Measurements from ENCODE around the gene MRS2. TPM values are rescaled to one million over a fixed set of nuclear protein-coding genes. Genes with fewer than 3 reads are reported as not detected.

Gene MRS2, protein sequence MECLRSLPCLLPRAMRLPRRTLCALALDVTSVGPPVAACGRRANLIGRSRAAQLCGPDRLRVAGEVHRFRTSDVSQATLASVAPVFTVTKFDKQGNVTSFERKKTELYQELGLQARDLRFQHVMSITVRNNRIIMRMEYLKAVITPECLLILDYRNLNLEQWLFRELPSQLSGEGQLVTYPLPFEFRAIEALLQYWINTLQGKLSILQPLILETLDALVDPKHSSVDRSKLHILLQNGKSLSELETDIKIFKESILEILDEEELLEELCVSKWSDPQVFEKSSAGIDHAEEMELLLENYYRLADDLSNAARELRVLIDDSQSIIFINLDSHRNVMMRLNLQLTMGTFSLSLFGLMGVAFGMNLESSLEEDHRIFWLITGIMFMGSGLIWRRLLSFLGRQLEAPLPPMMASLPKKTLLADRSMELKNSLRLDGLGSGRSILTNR
- 10 to 100 TPM; 20.8 to 30.5 (median 27.4) TPM for total RNA-seq

DNA sequence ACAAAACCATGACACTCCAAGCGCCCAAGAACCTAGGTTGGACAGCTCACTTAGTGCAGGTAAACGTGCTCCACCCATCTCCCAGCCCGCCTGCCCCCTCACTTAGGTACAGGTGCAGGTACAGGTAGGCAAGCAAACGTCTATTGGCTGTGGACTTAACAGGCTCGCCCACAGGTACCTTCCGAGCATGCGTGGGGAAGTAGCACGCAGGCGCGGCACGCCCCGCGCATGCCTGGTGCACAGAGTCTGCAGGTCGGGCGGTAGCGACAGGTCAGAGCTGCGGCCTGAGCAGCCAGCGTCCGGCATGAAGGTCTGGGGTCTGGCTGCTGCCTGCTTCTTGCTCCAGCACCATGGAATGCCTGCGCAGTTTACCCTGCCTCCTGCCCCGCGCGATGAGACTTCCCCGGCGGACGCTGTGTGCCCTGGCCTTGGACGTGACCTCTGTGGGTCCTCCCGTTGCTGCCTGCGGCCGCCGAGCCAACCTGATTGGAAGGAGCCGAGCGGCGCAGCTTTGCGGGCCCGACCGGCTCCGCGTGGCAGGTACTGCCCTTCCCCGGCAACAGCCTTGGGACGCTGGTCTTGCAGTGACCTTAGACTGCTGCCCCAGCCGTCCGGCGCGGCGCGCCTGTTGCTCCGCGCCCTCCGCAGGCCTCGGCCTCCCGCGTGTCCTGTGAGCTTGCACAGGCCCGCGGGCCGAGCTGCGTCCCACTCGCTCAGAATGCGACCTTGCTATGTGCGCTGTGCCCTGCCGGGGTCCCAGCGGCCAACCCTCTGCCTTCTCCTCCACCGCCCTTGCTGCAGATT lies at the start of gene MRS2:
MRS2 (plus strand) TSS at position 240 of the 804 bp plus-strand sequence; CDS start at position 351, 111 bp downstream.
- H3K27me3 ChIP-seq = no peaks in the 10 kb centered on the region
- no peaks in the 10 kb centered on the region for H3K9me3 ChIP-seq
- peak; percentile 83 to 85 for TF ChIP-seq POLR2A (IDR thresholded peaks at IDR 0.05)
- TF ChIP-seq CTCF (IDR thresholded peaks at IDR 0.05) = no peak
- H3K27ac ChIP-seq = peak within 1 kb of the TSS; percentile 63 to 83 (median 71)
- H3K4me3 ChIP-seq = peak within 1 kb of the TSS; percentile 72 to 99 (median 86)
- H3K36me3 ChIP-seq = peaks cover 0 to 9% (median 0%) of the 10 kb centered on the region in 3 donors
- H3K4me1 ChIP-seq = peaks cover 0 to 14% (median 4%) of the 10 kb centered on the region in 4 donors
- peak; percentile 79 to 95 (median 91) for DNase-seq

DNA sequence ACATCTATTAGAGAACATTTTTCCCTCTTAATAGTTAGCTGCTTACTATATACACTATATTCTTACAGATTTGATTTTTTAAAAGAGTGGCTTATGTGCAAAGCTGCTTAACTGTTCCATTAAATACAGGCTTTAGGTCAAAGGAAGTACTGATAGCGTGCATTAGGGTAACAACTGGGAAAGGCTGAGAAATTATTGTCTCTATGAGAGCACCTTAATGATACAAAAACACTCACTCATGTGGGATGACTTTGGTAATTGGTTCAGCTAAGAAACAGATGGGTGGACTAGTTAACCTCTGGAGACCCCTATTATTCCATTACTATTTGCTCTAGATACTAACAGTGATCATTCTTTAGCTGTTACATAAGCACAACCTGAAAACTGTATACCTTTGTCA lies 48.9 kb upstream of the MRS2 start:
- H3K36me3 ChIP-seq = no peaks in the 10 kb centered on the region
- no peaks in the 10 kb centered on the region for H3K27me3 ChIP-seq
- TF ChIP-seq CTCF (IDR thresholded peaks at IDR 0.05) = no peak
- TF ChIP-seq POLR2A (IDR thresholded peaks at IDR 0.05) = no peak
- no peak for DNase-seq
- no peak overlapping the region for H3K27ac ChIP-seq
- no peak overlapping the region for H3K4me3 ChIP-seq
- H3K4me1 ChIP-seq = peaks cover 0 to 13% (median 0%) of the 10 kb centered on the region in 4 donors
- H3K9me3 ChIP-seq = no peaks in the 10 kb centered on the region

DNA sequence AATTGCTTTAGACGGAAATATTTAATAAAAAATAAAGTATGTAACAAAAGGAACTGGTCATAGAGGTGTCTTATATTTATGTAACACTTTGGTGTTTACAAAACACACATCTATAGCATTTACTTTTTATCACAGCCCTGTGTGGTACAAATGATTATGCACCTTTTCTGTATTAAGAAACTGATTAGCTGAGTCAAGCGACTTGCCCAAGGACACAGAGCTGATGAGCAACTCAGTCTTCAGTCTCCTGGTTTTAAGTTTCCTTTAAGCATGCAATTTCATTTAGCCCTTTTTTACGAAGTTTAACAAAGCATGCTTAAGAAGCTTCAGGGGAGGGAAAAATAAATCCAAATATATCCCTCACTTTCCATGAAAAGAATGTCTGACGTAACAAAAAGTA lies 47.3 kb upstream of the MRS2 start:
- DNase-seq = no peak
- H3K9me3 ChIP-seq = no peaks in the 10 kb centered on the region
- no peak overlapping the region for H3K27ac ChIP-seq
- TF ChIP-seq POLR2A (IDR thresholded peaks at IDR 0.05) (no peak), CTCF (IDR thresholded peaks at IDR 0.05) (no peak)
- peaks cover 0 to 22% (median 0%) of the 10 kb centered on the region in 4 donors for H3K4me1 ChIP-seq
- no peaks in the 10 kb centered on the region for H3K36me3 ChIP-seq
- H3K4me3 ChIP-seq = no peak overlapping the region
- H3K27me3 ChIP-seq = no peaks in the 10 kb centered on the region

DNA sequence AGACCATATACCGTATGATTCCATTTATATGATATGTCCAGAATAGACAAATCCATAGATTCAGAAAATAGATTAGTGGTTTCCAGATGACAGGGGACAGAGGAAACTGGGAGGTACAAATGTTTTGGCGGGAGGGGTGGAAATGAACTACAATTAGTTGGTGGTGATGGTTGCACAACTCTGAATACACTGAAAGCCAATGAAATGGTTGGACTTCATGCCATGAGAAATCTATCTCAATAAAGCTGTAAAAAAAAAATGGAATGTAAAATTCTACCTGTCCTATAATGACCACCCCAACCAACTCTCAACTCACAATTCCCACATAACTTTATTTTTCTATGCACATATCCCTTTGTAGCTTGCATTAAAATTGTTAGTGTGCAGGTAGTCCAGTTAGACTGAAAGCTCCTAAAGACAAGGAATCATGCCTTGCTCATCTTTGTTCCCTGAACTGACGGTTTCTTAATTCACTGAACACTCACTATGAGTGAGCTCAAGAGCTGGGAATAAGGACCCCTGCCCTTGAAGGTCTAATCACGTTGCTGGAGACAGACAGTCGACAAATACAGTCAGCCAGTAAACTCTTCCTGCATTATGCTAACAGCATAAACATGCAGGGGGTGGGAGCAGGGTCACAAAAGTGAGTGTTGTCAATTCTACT lies 46.3 kb upstream of the MRS2 start:
- no peak overlapping the region for H3K27ac ChIP-seq
- no peaks in the 10 kb centered on the region for H3K9me3 ChIP-seq
- H3K4me3 ChIP-seq = no peak overlapping the region
- no peaks in the 10 kb centered on the region for H3K36me3 ChIP-seq
- no peak for TF ChIP-seq CTCF (IDR thresholded peaks at IDR 0.05)
- TF ChIP-seq POLR2A (IDR thresholded peaks at IDR 0.05) = no peak
- DNase-seq = no peak
- H3K4me1 ChIP-seq = peaks cover 0 to 23% (median 0%) of the 10 kb centered on the region in 4 donors
- no peaks in the 10 kb centered on the region for H3K27me3 ChIP-seq

Data from Peyer's patch (tissue), 4 donors.